Stimulated activated naive CD8-positive, alpha-beta T cell treated with anti-CD3 and anti-CD28 coated beads, Interleukin-15, Interleukin-2, amounts not matched to agents 100 ng/mL and 50 ng/mL, for 24 hours (primary cell): ENCODE measurements around the gene GCDH.

Source experiments
- H3K27ac Mint-ChIP-seq: one replicate; pipeline ENCODE4 v1.8.0; 2021; ENCODE audit warnings: mild to moderate bottlenecking, mixed read lengths
- H3K27me3 Mint-ChIP-seq: one replicate; pipeline ENCODE4 v1.8.0; 2021; ENCODE audit warnings: mixed read lengths
- H3K36me3 Mint-ChIP-seq: one replicate; pipeline ENCODE4 v1.8.0; 2021; ENCODE audit warnings: low read depth, mixed read lengths
- H3K4me1 Mint-ChIP-seq: one replicate; pipeline ENCODE4 v1.8.0; 2021; ENCODE audit warnings: low read depth, mixed read lengths
- H3K4me3 Mint-ChIP-seq: one replicate; pipeline ENCODE4 v1.8.0; 2021; ENCODE audit warnings: mild to moderate bottlenecking, mixed read lengths
- H3K9me3 Mint-ChIP-seq: one replicate; pipeline ENCODE4 v1.8.0; 2021; ENCODE audit warnings: mixed read lengths

Gene GCDH

DNA sequence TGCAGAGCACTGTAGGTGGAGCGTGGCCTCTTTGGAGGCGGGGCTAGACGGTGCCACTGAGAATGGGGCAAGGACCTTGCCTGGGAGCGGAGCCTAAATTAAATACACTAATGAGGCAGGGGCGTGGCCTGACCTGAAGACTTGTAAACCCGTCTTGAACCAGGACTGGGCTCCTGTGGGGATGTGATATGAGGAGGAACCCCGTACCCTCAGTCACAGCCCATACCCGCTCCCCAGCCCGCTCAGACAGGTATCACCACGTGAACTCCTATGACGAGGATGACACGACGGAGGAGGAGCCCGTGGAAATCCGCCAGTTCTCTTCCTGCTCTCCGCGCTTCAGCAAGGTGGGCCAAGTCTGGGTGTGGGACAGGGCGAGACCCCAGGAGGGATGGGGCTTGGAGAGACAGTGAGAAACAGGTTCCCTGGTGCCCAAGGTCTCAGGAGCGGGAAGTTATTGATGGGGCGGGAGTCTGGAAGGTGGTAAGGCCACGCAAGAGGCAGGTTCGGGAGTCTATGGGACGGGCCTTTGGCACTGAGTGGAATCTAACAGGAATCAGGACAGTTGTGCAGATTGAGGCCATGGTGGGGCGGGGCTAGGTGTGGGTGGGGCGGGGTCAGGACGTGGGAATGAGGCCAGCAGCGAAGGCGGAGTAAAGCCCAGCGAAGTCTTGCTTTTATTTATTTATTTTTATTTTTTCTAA, 24.4 kb upstream of the GCDH start:
- no peak overlapping the region for H3K27ac Mint-ChIP-seq
- peak overlapping the region; percentile 75 for H3K4me3 Mint-ChIP-seq
- H3K36me3 Mint-ChIP-seq = no peaks in the 10 kb centered on the region
- peaks cover 11% of the 10 kb centered on the region for H3K4me1 Mint-ChIP-seq
- H3K9me3 Mint-ChIP-seq = no peaks in the 10 kb centered on the region
- H3K27me3 Mint-ChIP-seq = peaks cover 3% of the 10 kb centered on the region

DNA sequence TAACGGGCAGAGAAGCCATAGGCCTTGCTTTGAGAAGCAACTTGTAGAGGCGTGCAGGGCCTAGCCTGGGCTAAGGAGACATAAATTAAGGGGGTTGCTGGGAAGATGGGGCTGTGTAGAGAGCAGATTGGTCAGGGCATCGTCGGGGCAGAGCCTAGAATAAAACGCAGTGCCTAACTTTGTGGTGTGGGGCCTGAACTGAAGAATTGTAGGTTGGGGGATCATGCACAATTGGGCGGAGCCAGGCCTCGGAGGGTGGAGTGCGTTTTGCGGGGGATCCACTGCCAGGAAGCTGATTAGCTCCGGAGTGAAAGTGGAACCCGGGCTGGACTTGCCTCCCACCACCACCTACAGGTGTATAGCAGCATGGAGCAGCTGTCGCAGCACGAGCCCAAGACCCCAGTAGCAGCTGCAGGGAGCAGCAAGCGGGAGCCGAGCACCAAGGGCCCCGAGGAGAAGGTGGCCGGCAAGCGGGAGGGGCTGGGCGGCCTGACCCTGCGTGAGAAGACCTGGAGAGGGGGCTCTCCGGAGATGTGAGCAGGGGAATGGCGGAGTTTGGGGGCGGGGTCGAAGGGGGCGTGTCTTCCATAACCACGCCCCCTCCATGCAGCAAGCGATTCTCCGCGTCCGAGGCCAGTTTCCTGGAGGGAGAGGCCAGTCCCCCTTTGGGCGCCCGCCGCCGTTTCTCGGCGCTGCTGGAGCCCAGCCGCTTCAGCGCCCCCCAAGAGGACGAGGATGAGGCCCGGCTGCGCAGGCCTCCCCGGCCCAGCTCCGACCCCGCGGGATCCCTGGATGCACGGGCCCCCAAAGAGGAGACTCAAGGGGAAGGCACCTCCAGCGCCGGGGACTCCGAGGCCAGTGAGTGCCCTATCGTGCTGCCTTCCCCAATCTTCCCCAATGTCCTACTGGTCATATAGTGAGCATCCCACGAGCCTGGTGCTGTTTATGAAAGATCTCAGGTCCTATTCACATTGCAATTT, 23.6 kb upstream of the GCDH start:
- Mint-ChIP-seq H3K36me3 (peaks cover 7% of the 10 kb centered on the region), H3K27me3 (peaks cover 3% of the 10 kb centered on the region), H3K27ac (peak overlapping the region; percentile 40), H3K4me3 (peak overlapping the region; percentile 75), H3K9me3 (no peaks in the 10 kb centered on the region), H3K4me1 (peaks cover 11% of the 10 kb centered on the region)

DNA sequence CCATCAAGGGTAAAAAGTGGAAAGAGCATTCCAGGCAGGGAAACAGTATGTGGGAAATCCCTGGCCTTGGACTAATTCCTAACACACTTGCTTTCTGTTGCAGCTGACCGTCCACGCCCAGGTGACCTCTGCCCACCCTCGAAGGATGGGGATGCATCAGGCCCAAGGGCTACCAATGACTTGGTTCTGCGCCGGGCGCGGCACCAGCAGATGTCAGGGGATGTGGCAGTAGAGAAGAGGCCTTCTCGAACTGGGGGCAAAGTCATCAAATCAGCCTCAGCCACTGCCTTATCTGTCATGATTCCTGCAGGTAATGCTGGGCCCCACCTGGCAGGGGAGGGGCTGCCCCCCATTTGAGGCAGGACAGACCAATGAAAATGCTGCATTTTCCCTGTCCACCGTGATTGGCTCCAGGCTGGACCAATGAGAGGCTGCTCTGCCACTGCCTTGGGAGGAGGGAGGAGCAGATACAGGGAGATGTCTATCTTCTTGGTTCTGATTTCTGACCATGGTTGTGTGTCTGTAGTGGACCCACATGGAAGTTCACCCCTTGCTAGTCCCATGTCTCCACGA, 22.3 kb upstream of the GCDH start:
- Mint-ChIP-seq H3K27me3 (peaks cover 3% of the 10 kb centered on the region), H3K27ac (no peak overlapping the region), H3K9me3 (no peaks in the 10 kb centered on the region), H3K4me1 (peaks cover 11% of the 10 kb centered on the region), H3K36me3 (peaks cover 13% of the 10 kb centered on the region), H3K4me3 (no peak overlapping the region)

DNA sequence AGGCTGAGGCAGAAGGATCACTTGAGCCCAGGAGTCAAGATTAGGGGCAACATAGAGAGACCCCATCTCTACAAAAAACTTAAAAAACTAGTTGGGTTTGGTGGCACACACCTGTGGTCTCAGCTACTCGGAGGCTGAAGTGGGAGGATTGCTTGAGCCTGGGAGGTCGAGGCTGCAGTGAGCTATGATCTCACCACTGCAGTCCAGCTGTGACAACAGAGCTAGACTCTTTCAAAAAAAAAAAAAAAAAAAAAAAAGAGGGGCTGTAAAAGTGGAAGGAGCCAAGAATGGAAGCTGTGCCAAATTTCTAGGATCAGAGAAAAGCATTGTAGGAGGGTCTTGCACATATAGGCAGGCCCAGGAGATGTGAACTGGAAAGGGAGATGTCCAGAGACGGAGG, 19.3 kb upstream of the GCDH start:
- Mint-ChIP-seq H3K9me3 (no peaks in the 10 kb centered on the region), H3K27ac (no peak overlapping the region), H3K4me1 (peaks cover 11% of the 10 kb centered on the region), H3K36me3 (peaks cover 17% of the 10 kb centered on the region), H3K27me3 (no peaks in the 10 kb centered on the region), H3K4me3 (no peak overlapping the region)

DNA sequence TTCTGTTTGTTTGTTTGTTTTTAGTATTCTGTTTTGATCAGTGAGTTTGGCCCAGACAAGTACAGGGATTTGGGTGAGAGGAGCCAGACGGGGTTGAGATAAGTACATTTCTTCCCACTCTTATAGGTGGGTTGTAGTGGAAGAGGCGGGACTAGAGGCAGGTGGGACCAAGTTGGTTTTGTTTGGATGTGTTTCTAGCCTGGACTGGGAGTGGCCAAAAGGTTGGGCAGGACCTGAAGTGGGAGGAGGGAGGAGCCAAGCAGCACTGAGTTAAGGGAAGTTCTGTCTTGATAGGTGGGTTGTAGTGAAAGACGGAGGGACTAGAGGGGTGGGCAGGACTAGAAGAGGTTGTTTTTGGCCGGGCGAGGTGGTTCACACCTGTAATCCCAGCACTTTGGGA, 18.7 kb upstream of the GCDH start:
- Mint-ChIP-seq H3K9me3 (no peaks in the 10 kb centered on the region), H3K27me3 (no peaks in the 10 kb centered on the region), H3K4me3 (no peak overlapping the region)

DNA sequence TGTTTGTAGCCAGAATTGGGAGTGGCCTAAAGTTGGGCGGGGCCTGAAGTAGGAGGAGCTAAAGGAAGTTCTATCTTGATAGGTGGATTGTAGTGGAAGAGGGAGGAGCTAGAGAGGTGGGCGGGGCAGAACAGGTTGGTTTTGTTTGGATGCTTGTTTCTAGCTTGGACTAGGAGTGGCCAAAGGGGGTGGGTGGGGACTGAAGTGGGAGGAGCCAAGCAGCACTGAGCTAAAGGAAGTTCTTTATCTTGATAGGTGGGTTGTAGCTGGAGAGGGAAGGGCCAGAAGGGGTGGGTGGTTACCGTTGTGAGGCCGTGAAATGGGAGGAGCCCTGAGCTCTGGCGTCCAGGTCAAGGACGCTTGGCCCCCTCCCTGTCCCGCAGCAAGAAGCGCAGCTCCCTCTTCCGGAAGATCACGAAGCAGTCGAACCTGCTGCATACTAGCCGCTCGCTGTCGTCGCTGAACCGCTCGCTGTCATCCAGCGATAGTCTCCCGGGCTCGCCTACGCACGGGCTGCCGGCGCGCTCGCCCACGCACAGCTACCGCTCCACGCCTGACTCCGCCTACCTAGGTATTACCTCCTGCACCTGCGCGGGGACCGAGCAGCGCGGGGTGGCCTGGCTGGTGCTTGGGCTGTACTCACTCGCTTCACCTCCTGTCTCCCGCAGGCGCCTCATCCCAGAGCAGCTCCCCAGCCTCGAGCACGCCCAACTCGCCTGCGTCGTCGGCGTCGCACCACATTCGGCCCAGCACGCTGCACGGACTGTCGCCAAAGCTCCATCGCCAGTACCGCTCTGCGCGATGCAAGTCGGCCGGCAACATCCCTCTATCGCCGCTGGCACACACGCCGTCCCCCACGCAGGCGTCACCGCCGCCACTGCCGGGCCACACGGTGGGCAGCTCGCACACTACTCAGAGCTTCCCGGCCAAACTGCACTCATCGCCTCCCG, 17.7 kb upstream of the GCDH start:
- peaks cover 22% of the 10 kb centered on the region for H3K36me3 Mint-ChIP-seq
- no peak overlapping the region for H3K4me3 Mint-ChIP-seq
- H3K27ac Mint-ChIP-seq = no peak overlapping the region
- no peaks in the 10 kb centered on the region for H3K9me3 Mint-ChIP-seq
- no peaks in the 10 kb centered on the region for H3K27me3 Mint-ChIP-seq
- peaks cover 1% of the 10 kb centered on the region for H3K4me1 Mint-ChIP-seq

More for the DNA sequence above, 18.7 kb upstream of the GCDH start:
- H3K4me1 Mint-ChIP-seq = peaks cover 7% of the 10 kb centered on the region
- H3K36me3 Mint-ChIP-seq = peaks cover 17% of the 10 kb centered on the region
- H3K27ac Mint-ChIP-seq = no peak overlapping the region

DNA sequence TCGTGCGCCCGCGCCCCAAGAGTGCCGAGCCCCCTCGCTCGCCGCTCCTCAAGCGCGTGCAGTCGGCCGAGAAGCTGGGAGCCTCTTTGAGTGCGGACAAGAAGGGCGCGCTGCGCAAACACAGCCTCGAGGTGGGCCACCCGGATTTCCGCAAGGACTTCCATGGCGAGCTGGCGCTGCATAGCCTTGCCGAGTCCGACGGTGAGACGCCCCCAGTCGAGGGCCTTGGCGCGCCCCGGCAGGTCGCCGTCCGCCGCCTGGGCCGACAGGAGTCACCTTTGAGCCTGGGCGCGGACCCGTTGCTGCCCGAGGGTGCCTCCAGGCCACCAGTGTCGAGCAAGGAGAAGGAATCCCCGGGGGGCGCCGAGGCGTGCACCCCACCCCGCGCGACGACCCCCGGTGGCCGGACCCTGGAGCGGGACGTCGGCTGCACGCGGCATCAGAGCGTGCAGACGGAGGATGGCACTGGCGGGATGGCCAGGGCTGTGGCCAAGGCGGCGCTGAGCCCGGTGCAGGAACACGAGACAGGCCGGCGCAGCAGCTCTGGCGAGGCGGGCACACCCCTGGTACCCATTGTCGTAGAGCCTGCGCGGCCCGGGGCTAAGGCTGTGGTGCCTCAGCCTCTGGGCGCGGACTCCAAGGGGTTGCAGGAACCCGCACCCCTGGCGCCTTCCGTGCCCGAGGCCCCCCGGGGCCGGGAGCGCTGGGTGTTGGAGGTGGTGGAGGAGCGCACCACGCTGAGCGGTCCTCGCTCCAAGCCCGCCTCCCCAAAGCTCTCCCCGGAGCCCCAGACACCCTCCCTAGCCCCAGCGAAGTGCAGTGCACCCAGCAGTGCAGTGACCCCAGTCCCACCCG, 16.8 kb upstream of the GCDH start:
- no peak overlapping the region for H3K4me3 Mint-ChIP-seq
- H3K27ac Mint-ChIP-seq = no peak overlapping the region

DNA sequence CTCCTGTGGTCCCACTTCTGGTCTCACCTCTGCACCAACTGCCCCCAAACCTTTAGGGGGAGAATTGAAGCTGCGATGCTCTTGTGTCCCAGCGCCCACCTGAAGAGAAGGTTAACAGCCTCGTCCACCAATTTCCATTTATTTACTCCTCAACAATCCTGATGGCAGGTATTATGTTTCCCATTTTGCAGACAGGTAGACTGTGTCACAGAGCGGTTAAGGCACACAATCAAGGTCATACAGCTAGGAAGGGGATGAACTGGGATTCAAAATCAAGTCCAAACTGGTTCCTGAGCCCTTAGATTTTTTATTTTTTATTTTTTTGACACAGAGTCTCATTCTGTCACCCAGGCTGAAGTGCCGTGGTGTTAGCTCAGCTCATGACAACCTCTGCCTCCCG, 15.9 kb upstream of the GCDH start:
- H3K4me3 Mint-ChIP-seq = no peak overlapping the region
- H3K4me1 Mint-ChIP-seq = peaks cover 3% of the 10 kb centered on the region
- peaks cover 26% of the 10 kb centered on the region for H3K36me3 Mint-ChIP-seq

More for the DNA sequence above, 16.8 kb upstream of the GCDH start:
- H3K36me3 Mint-ChIP-seq = peaks cover 26% of the 10 kb centered on the region
- no peaks in the 10 kb centered on the region for H3K4me1 Mint-ChIP-seq
- H3K27me3 Mint-ChIP-seq = no peaks in the 10 kb centered on the region
- no peaks in the 10 kb centered on the region for H3K9me3 Mint-ChIP-seq

DNA sequence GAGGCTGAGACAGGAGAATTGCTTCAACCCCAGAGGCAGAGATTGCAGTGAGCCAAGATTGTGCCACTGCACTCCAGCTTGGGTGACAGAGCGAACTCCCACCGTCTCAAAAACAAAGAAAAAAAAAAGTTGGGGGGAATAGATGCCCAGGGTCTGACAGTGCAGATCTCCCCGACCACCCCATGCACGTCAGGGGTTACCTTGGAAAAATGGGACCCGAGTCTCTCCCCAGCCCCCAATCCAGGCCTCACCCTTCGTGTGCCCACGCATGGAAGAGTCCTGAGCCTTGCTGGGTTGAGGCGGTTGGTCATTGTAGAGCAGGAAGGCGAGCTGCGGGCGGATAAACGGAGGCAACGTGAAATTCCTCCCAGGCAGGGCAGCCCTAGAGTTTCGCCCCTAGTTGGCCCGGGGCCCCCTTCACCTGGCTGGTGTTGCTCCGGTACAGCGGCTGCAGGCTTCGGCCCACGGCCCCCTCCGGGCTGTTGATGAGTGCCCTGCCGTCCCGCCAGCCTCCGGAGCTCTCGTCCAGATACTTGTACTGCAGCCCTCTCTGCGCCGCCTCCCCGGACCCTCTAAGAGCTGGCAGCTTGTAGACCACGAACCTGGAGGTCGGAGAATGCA, 10.3 kb upstream of the GCDH start:
- peaks cover 12% of the 10 kb centered on the region for H3K36me3 Mint-ChIP-seq
- H3K4me1 Mint-ChIP-seq = peaks cover 24% of the 10 kb centered on the region
- no peaks in the 10 kb centered on the region for H3K9me3 Mint-ChIP-seq
- H3K27ac Mint-ChIP-seq = peak overlapping the region; percentile 40
- H3K27me3 Mint-ChIP-seq = no peaks in the 10 kb centered on the region
- H3K4me3 Mint-ChIP-seq = peak overlapping the region; percentile 90

More for the DNA sequence above, 15.9 kb upstream of the GCDH start:
- no peaks in the 10 kb centered on the region for H3K27me3 Mint-ChIP-seq
- H3K9me3 Mint-ChIP-seq = no peaks in the 10 kb centered on the region
- H3K27ac Mint-ChIP-seq = no peak overlapping the region

DNA sequence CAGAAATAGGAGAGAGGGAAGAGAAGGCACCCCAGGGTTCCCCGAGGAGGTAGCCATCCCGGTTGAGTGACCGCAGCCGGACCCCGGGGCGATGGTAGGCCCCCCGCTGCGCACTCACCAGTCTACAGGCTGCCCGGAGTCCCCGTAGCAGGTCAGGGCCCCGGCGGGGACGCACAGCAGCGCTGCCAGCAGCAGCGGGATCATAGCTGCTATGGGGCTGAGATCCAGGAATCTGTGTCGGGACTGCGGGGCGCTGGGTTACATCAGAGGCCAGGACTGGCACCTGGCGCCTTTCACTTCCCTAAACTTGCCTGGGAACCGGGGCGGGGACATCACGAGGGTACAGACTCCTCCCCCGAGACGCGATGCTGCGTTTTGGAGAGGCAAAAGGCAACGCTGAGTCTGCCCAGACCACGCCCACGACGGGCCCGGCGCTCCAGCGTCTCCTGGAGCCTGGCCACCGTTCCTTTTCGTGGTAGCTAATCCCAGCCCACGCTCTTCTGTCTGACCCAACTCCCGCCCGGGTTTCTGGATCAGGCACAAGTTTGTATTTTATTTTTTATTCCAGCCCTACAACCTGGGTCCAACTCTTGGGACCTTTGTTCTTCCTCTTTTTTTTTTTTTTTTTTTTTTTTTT, 9.7 kb upstream of the GCDH start, which contains the start of gene DNASE2:
TSS of gene DNASE2 (minus strand) at position 278 of the 637 bp plus-strand sequence. CDS start at position 204, 74 bp downstream.
- Mint-ChIP-seq H3K4me1 (peaks cover 24% of the 10 kb centered on the region), H3K27ac (peak within 1 kb of the TSS; percentile 82), H3K36me3 (peaks cover 9% of the 10 kb centered on the region), H3K4me3 (peak within 1 kb of the TSS; percentile 90), H3K27me3 (no peaks in the 10 kb centered on the region), H3K9me3 (no peaks in the 10 kb centered on the region)

DNA sequence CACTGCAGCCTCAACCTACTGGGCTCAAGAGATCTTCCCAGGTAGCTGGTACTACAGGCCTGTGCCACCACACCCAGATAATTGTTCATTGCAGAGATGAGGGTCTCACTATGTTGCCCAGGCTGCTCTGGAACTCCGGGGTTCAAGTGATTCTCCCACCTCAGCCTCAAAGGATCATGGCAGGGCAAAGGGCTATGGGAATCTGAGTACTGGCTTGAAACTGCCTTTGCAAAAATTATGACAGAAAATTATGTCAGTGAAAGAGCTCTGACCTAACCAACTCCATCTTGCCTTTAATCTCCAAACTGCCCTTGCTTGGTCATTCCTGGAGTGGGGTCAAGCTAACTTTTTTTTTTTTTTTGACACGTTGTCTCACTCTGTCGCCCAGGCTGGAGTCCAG, 8.4 kb upstream of the GCDH start:
- H3K4me1 Mint-ChIP-seq = peaks cover 24% of the 10 kb centered on the region
- no peaks in the 10 kb centered on the region for H3K27me3 Mint-ChIP-seq
- H3K4me3 Mint-ChIP-seq = peak overlapping the region; percentile 90
- H3K36me3 Mint-ChIP-seq = peaks cover 9% of the 10 kb centered on the region
- H3K9me3 Mint-ChIP-seq = no peaks in the 10 kb centered on the region
- no peak overlapping the region for H3K27ac Mint-ChIP-seq

DNA sequence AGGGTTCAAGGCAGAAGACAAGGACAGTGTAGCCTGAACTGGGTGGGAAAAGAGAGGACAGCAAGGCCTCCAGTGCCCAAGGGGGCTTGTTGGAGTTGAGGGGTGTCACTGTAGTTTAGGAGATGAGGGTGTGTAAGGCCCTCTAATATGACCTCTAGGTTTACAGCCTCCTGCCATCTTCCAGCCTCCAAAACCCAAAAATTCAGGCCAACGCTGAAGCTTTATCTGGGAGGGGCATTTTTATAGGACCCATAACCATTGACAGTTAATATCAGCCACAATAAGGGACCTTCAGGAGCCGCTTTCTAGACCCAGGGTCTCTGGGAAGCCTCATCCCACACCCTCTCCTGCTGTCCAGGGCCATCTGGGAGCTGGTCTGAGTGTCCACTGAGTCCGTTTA, 6.8 kb upstream of the GCDH start:
- Mint-ChIP-seq H3K27me3 (no peaks in the 10 kb centered on the region), H3K9me3 (no peaks in the 10 kb centered on the region), H3K36me3 (no peaks in the 10 kb centered on the region), H3K4me1 (peaks cover 24% of the 10 kb centered on the region), H3K27ac (peak overlapping the region; percentile 9), H3K4me3 (no peak overlapping the region)

DNA sequence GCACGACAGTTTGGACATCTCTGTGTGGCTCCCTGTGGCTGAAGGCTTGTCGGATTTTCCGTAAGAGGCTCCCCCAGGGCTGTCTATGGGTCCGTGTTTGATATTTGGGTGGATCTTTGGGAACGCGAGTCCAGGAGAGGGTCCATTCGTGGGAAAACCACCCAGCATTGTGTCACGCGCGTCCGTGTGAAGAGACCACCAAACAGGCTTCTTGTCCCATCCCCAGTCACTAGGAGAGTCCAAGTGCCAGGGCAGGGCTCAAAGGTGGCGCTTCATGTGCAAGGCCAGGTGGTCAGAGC, 6.4 kb upstream of the GCDH start:
- Mint-ChIP-seq H3K36me3 (no peaks in the 10 kb centered on the region), H3K27ac (peak overlapping the region; percentile 42), H3K4me3 (peak overlapping the region; percentile 85), H3K4me1 (peaks cover 24% of the 10 kb centered on the region), H3K27me3 (no peaks in the 10 kb centered on the region), H3K9me3 (no peaks in the 10 kb centered on the region)
